ENCODE measurements around the gene RAD51B. TPM values are rescaled to one million over a fixed set of nuclear protein-coding genes. Genes with fewer than 3 reads are reported as not detected.
"Not testable (repeated sequence)": the region's sequence is repeated elsewhere in the genome, so short reads cannot be mapped to it uniquely, and the experiment has no call there.

RAD51B gene
- total and polyA plus RNA-seq, 2 experiments from 2014 or later: 10.1 to 18.0 TPM

DNA sequence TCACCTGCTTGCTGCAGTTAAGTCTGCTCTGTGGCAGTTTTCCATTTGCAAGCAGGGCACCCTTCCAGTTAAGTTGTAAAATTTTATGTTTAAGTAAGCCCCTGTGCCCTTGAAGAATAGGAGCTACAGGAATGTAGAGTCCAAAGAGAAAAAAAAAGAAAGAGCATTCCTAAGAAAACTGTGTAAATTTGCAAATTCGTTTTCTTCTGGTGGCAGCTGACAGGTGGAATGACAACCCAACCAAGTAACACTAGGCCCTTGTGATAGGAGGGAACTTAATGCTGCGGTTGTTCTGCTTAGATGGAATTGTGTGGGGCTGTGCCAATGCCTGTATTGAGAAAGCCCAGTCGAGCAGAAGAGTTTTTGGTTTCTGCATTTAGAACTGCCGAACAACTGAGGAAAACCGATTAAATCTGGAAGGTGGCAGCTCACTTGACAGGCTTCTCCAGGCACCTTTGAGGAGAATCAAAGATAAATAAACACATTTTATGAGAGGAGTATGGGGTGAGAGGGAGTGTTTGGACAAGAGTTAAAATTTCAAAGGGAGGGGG lies 280.0 kb downstream of the RAD51B start:
- peaks cover 11% of the 10 kb centered on the region for H3K4me1 ChIP-seq (ENCODE audit: insufficient read depth)
- peak overlapping the region; percentile 20 for H3K27ac ChIP-seq
- H3K4me2 ChIP-seq: peak overlapping the region; percentile 14
- H3K27me3 ChIP-seq: no peaks in the 10 kb centered on the region
- TF ChIP-seq EZH2 (IDR thresholded peaks at IDR 0.05; ENCODE audit: borderline replicate concordance) (no peak), EZH2phosphoT487 (IDR thresholded peaks at IDR 0.05; ENCODE audit: low read depth, severe bottlenecking, unreplicated experiment) (no peak)
- TF ChIP-seq, protein P1, sequence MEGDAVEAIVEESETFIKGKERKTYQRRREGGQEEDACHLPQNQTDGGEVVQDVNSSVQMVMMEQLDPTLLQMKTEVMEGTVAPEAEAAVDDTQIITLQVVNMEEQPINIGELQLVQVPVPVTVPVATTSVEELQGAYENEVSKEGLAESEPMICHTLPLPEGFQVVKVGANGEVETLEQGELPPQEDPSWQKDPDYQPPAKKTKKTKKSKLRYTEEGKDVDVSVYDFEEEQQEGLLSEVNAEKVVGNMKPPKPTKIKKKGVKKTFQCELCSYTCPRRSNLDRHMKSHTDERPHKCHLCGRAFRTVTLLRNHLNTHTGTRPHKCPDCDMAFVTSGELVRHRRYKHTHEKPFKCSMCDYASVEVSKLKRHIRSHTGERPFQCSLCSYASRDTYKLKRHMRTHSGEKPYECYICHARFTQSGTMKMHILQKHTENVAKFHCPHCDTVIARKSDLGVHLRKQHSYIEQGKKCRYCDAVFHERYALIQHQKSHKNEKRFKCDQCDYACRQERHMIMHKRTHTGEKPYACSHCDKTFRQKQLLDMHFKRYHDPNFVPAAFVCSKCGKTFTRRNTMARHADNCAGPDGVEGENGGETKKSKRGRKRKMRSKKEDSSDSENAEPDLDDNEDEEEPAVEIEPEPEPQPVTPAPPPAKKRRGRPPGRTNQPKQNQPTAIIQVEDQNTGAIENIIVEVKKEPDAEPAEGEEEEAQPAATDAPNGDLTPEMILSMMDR (IDR thresholded peaks at IDR 0.05; ENCODE audit: poor library complexity): no peak
- H4K20me1 ChIP-seq (ENCODE audit: insufficient read depth, poor library complexity, severe bottlenecking): no peaks in the 10 kb centered on the region
- WGBS (ENCODE audit: low lambda C conversion rate, missing lambda C conversion rate): 62% methylated on average over 5 of the region's 5 CpGs
- H3K9me3 ChIP-seq (ENCODE audit: low read depth): peaks cover 4% of the 10 kb centered on the region
- H3K36me3 ChIP-seq (replicated peaks; ENCODE audit: insufficient read depth, low read depth): no peaks in the 10 kb centered on the region
- DNase-seq (ENCODE audit: low spot score): no peak
- H3K4me3 ChIP-seq: no peak overlapping the region
- H3K79me2 ChIP-seq: no peaks in the 10 kb centered on the region
- no peak overlapping the region for H2AFZ ChIP-seq
- H3K9me2 ChIP-seq (replicated peaks; ENCODE audit: insufficient read depth): no peaks in the 10 kb centered on the region

GRCh38 chr14:68101715-68102301 lies 282.2 kb downstream of the RAD51B start:
- 99% methylated on average over 3 of the region's 3 CpGs for WGBS (ENCODE audit: low lambda C conversion rate, missing lambda C conversion rate)
- not testable (repeated sequence) for H3K4me3 ChIP-seq; H2AFZ ChIP-seq; H3K9me2 ChIP-seq (replicated peaks; ENCODE audit: insufficient read depth); H3K27me3 ChIP-seq; H3K27ac ChIP-seq; H3K79me2 ChIP-seq; H3K36me3 ChIP-seq (replicated peaks; ENCODE audit: insufficient read depth, low read depth); H3K4me2 ChIP-seq; H4K20me1 ChIP-seq (ENCODE audit: insufficient read depth, poor library complexity, severe bottlenecking); H3K9me3 ChIP-seq (ENCODE audit: low read depth); DNase-seq (ENCODE audit: low spot score)
- H3K4me1 ChIP-seq (ENCODE audit: insufficient read depth): peaks cover 32% of the 10 kb centered on the region

GRCh38 chr14:68103853-68104252 lies 284.3 kb downstream of the RAD51B start:
- no peaks in the 10 kb centered on the region for H3K79me2 ChIP-seq
- TF ChIP-seq, protein P1 (IDR thresholded peaks at IDR 0.05; ENCODE audit: poor library complexity): no peak
- TF ChIP-seq EZH2 (IDR thresholded peaks at IDR 0.05; ENCODE audit: borderline replicate concordance): no peak
- no peaks in the 10 kb centered on the region for H3K27me3 ChIP-seq
- H2AFZ ChIP-seq: no peak overlapping the region
- H3K4me1 ChIP-seq (ENCODE audit: insufficient read depth): peaks cover 35% of the 10 kb centered on the region
- H3K9me2 ChIP-seq (replicated peaks; ENCODE audit: insufficient read depth): no peaks in the 10 kb centered on the region
- peaks cover 4% of the 10 kb centered on the region for H3K9me3 ChIP-seq (ENCODE audit: low read depth)
- H3K4me2 ChIP-seq: no peak overlapping the region
- no peaks in the 10 kb centered on the region for H4K20me1 ChIP-seq (ENCODE audit: insufficient read depth, poor library complexity, severe bottlenecking)
- peak overlapping the region; percentile 69 for H3K27ac ChIP-seq
- no peaks in the 10 kb centered on the region for H3K36me3 ChIP-seq (replicated peaks; ENCODE audit: insufficient read depth, low read depth)
- 51% methylated on average over 3 of the region's 3 CpGs for WGBS (ENCODE audit: low lambda C conversion rate, missing lambda C conversion rate)
- no peak overlapping the region for H3K4me3 ChIP-seq
- DNase-seq (ENCODE audit: low spot score): no peak

DNA sequence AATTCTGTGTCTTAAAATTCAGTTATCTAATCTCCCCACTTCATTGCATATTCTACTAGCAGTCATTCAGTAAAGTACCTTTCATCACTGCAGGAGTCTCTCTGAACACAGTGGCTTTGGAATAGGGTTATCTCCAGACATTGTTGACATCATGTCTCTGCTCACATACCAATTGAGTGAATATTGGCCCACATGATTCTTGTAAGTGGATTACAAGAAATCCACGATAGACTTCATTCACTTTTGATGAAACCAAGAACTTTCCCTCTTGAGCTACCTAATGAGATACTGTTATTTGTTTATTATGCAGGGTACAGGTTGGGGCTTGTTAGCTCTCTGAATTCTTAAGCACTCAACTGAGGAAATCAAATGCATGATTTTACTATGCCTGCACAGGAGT lies 284.9 kb downstream of the RAD51B start:
- 32% methylated on average over 1 of the region's 1 CpG for WGBS (ENCODE audit: low lambda C conversion rate, missing lambda C conversion rate)
- Histone ChIP-seq H3K36me3 (replicated peaks; ENCODE audit: insufficient read depth, low read depth) (no peaks in the 10 kb centered on the region), H3K4me3 (no peak overlapping the region), H3K27me3 (no peaks in the 10 kb centered on the region), H3K27ac (peak overlapping the region; percentile 69), H3K4me2 (no peak overlapping the region), H3K79me2 (no peaks in the 10 kb centered on the region), H4K20me1 (ENCODE audit: insufficient read depth, poor library complexity, severe bottlenecking) (no peaks in the 10 kb centered on the region), H3K9me3 (ENCODE audit: low read depth) (peaks cover 4% of the 10 kb centered on the region), H2AFZ (no peak overlapping the region), H3K4me1 (ENCODE audit: insufficient read depth) (peaks cover 35% of the 10 kb centered on the region), H3K9me2 (replicated peaks; ENCODE audit: insufficient read depth) (no peaks in the 10 kb centered on the region)
- no peak for TF ChIP-seq EZH2 (IDR thresholded peaks at IDR 0.05; ENCODE audit: borderline replicate concordance)
- TF ChIP-seq, protein P1 (IDR thresholded peaks at IDR 0.05; ENCODE audit: poor library complexity): no peak
- no peak for TF ChIP-seq EZH2phosphoT487 (IDR thresholded peaks at IDR 0.05; ENCODE audit: low read depth, severe bottlenecking, unreplicated experiment)
- DNase-seq (ENCODE audit: low spot score): peak; percentile 40

Measured in hepatocyte (in vitro differentiated cells).